Stimulated activated CD4-positive, alpha-beta T cell treated with anti-CD3 and anti-CD28 coated beads, Interleukin-15, amount 100 ng/mL, for 24 hours (primary cell): ENCODE data around the gene CLASP1.
A peak's percentile ranks its signal among the peaks of the same experiment; 100 is the strongest.
"Not testable (repeated sequence)": the region's sequence is repeated elsewhere in the genome, so short reads cannot be mapped to it uniquely, and the experiment has no call there.

Source experiments
- DNase-seq: peaks from one replicate; pipeline ENCODE4 v3.0.0-alpha.2; 2020

Gene CLASP1

DNA sequence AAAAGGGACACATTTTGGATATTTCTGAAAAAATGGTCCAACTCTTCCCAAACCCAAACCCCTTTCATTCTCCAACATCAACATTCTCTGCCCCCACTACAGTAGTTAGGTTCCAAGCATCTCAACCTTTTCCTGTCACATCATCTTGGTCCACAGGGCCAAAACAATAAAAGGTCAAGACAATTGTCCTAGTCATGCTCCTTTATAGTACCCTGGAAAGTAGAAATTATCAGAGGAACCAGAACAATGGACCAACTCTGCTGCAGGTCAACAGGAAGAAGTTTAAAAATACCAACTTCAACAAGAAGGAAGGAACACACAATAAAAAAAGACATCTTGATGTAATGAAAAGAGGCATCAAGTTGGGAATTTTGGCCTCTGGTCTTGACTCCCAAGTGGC is 36.1 kb downstream of the CLASP1 start:
- no peak for DNase-seq

DNA sequence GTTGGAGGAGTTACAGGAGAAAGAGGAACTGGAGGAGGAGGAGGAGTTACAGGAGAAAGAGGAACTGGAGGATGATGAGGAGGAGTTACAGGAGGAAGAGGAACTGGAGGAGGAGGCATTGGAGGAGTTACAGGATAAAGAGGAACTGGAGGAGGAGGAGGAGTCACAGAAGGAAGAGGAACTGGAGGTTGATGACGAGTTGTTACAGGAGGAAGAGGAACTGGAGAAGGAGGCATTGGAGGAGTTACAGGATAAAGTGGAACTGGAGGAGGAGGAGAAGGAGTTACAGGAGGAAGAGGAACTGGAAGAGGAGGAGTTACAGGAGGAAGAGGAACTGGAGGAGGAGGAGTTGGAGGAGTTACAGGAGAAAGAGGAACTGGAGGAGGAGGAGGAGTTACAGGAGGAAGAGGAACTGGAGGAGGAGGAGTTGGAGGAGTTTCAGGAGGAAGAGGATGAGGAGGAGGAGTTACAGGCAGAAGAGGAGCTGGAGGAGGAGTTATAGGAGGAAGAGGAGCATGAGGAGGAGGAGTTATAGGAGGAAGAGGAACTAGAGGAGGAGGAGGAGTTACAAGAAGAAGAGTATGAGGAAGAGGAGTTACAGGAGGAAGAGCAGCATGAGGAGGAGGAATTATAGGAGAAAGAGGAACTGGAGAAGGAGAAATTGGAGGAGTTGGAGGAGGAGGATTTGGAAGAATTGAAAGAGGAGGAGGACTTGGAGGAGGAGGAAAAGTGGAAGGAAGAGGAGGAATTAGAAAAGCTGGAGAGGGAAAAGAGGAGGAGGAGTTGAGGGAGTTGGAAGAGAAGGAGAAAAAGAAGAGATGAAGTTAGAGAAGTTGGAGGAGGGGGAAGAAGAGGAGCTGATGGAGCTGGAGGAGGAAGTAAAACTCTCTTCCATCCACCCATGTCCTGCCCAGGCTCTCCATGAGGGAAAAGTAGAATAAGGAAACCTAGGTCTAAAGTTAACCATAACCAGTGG is 37.2 kb downstream of the CLASP1 start:
- no peak for DNase-seq

DNA sequence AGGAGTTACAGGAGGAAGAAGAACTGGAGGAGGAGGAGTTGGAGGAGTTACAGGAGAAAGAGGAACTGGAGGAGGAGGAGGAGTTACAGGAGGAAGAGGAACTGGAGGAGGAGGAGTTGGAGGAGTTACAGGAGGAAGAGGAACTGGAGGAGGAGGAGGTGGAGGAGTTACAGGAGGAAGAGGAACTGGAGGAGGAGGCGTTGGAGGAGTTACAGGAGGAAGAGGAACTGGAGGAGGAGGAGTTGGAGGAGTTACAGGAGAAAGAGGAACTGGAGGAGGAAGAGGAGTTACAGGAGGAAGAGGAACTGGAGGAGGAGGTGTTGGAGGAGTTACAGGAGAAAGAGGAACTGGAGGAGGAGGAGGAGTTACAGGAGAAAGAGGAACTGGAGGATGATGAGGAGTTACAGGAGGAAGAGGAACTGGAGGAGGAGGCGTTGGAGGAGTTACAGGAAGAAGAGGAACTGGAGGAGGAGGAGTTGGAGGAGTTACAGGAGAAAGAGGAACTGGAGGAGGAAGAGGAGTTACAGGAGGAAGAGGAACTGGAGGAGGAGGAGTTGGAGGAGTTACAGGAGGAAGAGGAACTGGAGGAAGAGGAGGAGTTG is 38.1 kb downstream of the CLASP1 start:
- not testable (repeated sequence) for DNase-seq

DNA sequence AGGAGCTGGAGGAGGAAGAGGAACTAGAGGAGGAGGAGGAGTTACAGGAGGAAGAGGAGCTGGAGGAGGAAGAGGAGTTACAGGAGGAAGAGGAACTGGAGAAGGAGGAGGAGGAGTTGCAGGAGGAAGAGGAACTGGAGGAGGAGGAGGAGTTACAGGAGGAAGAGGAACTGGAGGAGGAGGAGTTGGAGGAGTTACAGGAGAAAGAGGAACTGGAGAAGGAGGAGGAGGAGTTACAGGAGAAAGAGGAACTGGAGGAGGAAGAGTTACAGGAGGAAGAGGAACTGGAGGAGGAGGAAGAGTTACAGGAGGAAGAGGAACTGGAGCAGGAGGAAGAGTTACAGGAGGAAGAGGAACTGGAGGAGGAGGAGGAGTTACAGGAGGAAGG is 38.8 kb downstream of the CLASP1 start:
- DNase-seq = not testable (repeated sequence)

DNA sequence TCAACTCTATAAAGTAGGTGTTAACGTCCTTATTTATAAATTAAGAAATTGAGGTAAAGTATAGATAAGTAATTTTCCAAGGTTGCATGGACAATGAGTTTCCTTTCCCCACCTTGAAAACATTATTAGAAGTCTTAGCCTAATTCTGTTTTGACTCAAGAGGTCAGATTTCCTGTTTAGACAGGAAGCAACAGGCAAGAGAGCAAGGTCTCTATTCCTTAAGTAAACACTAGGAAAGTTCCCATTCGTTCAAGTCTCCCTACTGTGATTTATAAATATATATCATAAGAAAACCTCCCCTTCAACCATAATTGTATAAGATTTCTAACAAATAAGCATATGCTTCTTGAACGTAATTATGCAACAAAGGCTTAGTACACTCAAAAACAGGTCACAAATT is 40.3 kb downstream of the CLASP1 start:
- DNase-seq = no peak

DNA sequence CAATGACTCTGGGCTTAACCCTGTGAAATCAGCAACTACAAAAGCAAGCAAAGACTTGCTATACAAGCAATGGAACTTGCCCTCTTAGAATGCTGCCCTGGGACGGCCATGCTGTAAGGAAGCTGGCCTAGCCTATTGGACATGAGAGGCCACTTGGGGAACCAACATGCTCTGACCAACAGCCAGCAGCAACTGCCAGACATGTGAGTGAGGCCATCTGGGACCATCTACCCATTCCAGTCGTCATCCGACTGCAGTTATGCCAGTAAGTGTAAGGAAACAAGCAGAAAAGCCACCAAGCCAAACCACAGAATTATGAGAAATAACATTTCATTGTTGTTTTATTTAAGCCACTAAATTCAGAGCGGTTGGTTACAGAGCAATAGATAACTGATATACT is 40.9 kb downstream of the CLASP1 start:
- no peak for DNase-seq

DNA sequence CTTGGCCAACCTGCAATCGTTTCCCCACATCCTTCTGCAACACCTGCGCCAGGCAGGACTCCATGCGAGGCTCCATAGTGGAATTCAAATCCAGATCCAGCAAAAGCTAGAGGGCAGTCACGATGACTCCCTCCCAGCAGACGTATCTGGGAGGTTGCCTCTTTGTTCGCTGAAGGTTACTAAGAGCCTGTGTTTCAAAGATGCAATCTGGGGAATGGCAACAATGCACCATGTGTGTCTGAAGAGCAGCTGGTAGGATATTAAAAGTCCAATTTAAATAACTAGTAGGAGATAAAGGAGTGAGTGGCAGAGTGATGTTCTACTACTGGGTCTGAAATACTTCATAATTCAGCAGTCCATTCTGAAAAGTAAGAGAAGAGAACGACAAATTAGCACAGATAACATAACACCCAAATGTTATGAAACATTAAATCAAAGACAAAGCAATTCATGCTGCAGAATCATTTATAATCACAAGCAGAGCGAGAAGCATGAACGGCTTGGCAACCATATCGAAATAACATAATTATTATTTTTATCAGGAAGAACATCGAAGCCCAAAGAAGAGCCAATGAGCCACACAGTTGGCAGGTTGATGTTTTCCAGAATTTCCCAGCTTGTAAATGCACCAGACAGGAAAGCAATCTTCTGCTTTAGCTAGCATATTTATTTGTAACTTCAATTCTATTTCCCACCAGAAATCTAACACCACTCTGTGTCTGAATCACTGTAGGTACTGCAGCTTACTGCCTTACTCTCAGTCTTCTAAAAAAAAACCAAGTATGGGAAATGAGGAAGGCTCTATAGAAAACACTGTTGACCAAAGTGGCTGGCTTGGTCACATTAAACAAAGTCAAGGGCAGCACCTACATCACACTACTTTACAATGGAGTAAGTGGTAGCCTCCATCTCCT is 43.2 kb downstream of the CLASP1 start:
- no peak for DNase-seq

DNA sequence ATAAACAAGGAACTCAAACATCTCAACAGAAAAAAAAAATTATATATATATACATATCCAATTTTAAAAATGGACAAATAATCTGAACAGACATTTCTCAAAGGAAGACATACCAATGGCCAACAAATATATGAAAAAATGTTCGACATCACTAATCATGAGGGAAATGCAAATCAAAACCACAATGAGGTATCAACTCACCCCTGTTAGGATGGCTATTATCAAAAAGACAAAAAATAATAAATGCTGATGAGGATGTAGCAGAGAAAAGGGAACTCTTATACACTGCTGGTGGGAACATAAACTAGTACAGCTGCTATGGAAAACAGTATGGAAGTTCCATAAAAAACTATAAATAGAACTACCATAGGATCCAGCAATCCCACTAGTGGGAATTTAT is 46.1 kb downstream of the CLASP1 start:
- DNase-seq = no peak

DNA sequence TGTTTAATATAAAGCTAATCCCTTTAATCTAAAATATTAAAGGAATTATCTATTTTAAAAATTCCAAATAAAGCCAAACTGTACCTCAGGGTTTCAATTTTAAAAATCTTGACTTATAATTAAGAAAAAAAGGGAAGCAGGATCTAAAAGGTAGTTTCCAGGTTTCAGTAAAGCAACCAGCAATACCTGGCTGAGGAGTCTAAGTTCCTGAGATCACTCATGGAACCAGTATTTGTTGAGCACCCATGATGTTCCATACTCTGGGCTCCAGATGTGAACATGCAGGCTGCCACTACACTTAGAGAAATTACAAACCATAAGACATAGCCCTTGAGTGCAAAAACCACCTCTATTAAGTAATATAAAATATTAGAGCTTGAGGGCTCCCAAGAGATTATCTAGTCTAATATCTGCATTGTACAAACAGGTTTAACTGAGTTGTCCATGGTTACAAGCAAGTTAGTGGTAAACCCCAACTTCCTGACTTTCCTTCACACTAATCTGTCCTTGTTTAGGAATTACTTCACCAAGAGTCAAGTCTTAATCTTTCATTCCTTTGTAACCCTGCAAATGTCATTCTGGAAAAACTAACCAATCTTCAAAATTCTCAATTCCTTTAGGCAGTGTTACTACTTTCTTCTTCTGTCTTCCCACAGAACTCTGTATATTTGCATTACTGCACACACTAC is 49.2 kb downstream of the CLASP1 start:
- DNase-seq = no peak

DNA sequence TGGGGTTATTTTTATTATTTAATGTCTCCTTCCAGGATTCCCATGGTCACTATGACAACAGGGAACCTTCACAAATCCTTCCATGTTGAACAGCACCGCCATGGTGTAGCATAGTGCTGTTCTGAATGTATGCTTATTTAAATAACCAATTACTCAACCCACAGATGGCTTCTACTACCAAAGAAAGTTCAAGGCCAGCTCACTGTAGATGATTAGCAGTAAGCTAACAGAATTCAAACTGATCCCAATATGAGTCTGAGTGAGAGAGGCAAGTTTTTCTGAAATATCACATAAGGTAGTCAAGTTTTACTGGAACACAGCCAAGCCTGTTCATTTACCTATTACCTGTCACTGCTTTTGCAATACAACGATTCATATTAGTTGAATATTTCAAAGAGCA is 51.2 kb downstream of the CLASP1 start:
- no peak for DNase-seq

DNA sequence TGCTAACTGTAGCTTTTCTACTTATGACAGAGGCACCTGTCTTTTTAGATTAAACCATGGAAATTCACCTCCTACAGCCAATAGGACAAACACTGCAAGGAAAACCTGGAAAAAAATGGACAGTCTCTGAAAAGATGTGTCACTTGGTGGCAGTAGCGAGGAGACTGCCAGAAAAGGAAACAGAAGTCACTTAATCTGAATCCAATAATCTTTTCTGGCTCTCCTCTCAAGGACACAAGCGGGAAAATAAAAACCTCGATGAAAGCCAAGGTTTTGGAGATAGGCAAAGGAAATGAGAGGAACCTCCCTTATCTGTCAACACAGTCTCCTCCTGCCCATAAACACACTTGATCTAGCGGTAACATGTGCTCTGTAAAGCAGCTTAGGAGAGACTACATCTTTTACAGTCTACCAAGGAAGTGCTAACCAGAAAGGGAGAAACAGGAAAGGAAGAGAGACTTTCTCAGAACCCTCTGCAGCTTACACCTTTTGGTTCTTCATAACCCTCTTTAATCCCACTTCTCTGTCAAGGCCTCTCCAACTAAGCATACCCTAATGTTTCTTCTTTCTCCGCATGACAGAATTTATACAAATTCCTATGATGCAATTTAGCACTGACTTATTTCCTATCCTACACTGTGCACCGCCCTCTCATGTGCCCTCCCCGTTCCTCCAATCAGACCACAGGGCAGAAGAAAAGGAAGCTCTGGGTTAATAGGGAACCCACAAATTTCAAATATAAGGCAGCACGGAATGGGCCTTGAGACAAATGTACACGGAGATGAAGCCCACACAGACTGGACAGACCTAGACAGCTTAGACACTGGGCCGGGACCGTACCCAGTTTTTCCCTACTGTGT is 52.8 kb downstream of the CLASP1 start:
- peak; percentile 21 for DNase-seq

DNA sequence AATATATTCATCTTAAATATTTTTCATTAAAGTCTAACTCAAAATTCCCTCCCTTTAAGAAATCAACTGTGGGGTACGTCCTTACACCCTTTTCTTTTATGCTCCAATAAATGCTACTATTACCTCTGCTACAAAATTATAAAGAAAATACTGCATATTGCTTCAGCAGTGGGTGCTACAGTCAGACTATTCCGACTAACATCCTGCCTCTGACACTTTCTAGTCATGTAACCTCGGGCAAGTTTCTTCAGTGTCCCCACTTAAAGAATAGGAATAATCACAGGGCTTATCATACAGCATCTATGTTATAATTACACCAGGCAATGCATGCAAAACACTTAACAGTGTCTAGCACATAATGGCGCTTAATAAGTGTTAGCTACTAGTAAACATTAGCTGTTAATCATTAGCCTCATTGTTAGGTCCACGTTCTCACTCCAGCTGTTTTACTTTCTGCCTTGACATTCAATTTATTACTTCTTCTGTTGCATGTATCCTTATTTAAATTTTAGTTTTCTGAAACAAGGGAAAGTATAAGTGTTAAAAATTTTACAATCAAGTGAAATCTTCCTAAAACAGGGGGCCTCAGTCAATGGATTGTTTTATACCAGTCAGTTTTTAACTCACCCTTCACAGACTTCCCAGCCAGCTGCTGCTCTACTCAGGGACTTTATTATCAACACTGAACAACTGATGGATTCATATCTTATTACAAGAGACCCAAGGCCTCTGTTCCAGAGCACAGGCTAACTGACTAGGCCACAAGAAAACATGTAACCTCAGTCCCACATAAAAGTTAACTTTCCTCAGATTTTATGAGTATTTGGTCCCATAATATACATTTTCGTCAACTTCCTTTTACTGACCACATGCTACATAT is 54.0 kb downstream of the CLASP1 start:
- DNase-seq = no peak

DNA sequence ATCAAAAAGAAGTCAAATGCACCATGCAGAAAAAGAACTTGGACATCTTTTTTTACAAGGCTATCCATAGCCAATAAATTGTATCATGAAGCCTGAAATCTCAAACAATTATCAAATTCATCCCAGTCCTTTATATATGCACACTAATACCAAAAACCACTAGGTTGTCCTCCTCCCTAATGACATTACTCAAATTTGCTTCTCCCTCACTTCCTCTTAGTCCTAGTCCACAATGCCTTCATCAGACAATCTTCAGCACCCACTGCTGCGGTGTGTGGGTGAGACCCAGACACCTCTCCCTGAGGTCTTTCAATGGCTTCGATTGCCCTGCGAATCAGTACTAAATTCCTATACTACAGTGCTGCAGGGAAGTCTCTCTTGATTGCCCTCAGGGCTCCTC is 58.1 kb downstream of the CLASP1 start:
- DNase-seq = no peak

DNA sequence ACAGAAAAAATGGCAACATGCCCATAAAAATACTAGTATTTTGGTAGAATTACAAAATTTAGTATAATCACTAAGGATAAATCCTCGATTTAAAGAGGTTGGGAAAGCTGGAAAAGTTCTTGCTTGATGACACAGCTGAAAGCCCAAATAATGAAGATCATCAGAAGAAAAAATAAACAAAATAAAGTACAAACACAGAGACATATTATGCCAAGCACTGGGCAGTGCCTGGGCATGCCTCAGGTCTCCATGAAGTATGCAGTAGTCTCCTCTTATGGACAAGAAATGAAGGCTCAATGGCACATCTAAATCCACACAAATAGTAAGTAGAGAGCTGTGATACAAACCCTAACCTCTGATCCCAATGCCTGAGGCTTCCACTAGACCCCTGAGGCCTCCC is 60.9 kb downstream of the CLASP1 start:
- DNase-seq = no peak

DNA sequence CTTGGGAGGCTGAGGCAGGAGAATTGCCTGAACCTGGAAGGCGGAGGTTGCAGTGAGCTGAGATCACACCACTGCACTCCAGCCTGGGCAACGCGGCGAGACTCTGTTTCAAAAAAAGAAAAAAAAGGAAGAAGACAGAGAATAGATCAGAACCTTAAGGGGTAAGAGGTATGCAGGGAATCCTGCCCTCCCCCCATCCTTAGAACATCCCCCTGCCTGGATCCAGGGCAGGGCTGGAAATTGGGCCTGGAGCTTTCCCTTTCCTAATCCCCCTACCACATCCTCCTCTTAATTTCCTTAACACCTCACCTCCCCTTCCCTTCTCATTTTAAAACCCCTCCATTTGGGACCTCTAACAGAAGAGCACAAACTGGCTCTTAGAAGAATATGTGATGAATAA is 62.1 kb downstream of the CLASP1 start:
- DNase-seq = no peak

DNA sequence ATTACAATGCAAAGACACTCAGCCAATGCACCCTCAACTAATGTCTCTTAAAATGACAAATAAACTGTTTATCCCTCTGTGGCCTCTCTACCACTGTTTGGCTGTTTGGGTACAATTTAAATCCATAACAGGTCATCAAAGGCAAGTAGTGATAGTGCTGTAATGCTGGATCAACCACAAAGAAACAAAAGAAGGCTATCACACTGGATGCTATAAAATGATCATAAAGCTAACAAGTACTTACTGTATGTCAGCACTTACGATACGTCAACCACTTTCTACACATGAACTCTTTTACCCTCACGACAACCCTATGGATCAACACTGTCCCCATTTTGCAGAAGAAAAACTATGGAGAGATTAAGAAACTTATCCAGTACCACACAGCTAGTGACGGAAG is 64.5 kb downstream of the CLASP1 start:
- DNase-seq = no peak

DNA sequence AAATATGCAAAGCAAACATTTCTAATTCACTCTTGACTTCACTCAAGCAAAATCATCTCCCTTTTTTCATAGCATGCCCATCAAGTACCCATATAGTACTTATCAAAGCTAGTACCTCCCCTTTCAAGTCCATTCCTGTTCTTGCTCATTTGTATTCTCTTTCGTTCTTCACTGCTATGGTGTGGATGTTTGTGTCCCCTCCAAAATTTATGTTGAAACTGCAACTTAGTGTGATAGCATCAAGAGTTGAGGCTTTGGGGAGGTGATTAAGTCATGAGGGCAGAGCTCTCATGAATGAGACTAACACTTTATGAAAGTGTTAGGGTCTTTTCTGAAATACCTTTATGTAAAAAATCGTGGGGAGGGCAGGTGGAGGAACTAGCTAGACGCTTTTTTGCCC is 65.7 kb downstream of the CLASP1 start:
- DNase-seq = no peak

DNA sequence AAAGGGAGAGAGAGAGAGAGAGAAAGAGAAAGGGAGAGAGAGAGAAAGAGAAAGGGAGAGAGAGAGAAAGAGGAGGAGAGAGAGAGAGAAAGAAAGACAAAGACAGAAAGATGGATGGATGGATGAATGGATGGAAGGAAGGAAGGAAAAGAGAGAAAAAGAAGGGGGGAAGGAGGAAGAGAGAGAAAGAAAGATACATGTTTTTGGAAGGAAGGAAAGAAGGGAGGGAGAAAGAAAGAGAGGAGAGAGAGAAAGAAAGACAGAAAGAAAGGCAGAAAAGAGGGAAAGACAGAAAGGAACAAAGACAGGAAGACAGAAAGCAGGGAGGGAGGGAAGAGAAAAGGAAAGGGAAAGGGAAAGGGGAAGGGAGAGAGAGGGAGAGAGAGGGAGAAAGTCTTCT is 67.0 kb downstream of the CLASP1 start:
- no peak for DNase-seq

DNA sequence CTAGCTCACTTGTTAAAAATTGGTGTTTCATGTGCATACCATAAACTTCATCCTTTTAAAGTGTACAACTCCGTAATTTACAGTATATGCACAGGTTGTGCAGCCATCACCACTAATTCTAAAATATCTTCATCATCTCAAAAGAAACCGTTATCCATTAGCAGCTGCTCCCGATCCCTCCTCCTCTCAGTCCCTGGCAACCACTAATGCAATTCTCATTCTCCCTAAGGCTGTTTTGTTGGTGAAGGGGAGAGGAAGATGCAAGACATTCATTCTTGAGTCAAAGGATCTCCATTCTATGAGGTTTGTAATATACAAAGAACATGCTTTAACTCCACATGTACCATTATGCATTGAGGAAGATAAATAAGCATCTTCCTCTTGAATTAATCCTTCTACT is 70.0 kb downstream of the CLASP1 start:
- DNase-seq = no peak

DNA sequence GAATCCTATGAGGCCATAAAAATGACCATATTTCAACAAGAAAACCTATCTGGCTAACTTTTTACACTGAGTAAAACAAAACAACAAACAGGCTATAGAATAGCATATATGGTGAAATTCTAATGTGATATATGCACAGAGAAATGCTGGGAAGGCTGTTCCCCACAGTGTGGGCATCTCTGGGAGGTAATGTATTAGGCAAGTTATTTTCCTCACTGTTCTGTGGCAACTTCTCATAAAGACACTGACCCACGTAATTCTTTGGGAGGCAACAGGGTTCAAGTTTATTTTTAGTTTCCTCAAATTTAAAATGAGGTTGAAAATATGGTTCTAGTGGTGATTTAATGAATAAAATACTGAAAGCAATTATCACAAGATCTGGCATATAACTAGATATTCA is 71.9 kb downstream of the CLASP1 start:
- no peak for DNase-seq

DNA sequence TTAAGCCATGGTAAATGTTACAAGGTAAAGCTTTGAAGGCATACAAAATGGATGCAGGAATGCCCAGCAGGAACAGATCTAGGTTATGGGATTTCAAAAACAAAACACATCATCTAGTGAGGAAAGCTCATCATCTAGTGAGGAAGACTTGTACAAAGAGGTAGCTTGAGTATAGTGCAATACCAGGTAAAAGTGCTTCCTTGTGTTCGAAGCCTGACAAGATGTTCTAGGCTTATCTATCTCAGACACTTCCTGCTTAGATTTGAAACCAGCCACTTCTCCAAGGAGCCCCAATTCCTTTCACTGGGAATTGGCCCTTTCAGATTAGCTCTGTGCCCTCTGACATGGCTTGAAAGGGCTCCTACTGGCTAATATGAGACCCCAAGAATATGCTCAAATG is 73.0 kb downstream of the CLASP1 start:
- no peak for DNase-seq
